Lung microvascular endothelial cell (primary cell): ENCODE data around the gene LINGO4. TPM values are rescaled to one million over a fixed set of nuclear protein-coding genes. Genes with fewer than 3 reads are reported as not detected.
A peak's percentile ranks its signal among the peaks of the same experiment; 100 is the strongest.

Source experiments
- DNase-seq, 2 donors: peaks; one replicate each; pipeline versions ENCODE4 v3.0.0 to v3.0.0-alpha.2; 2010; ENCODE audit warnings: low read depth in 2 of 2
- total RNA-seq: library from RNA; depleted of rRNA; stranded (reverse); fragments of >200 nt; gene quantifications from 2 replicates; pipeline ENCODE4 v1.2.1, GENCODE V29; 2014

Gene LINGO4
- total RNA-seq, 1 donor from 2014 or later: not detected

DNA sequence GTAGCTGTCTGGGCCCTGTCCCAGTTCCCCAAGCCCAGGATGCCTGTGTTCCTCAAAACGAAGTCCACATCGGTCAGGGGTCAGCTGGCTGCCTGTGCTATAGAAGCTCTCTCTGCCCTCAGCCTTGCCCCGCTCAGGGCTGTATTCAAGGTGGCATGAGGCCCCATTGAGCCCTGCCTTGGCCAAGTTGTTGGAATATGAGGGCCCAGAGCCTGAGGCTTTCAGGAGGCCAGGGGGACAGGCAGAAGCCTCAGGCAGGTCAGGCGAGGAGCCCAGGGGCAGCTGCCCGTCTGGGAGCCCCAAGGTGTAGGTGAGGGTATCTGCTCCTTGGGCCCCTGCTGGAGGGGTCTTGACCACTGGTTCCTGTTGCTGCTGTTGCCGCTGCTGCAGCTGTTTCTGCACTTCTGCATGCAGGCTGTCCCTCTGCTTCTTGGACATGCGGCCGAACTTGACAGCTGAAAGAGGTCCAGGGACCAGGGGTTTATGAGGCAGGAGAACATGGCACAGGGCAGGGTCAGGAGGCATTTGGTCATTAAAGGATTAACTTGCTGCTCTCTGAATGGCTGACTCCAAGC lies 9.8 kb upstream of the LINGO4 start:
- no peak for DNase-seq

DNA sequence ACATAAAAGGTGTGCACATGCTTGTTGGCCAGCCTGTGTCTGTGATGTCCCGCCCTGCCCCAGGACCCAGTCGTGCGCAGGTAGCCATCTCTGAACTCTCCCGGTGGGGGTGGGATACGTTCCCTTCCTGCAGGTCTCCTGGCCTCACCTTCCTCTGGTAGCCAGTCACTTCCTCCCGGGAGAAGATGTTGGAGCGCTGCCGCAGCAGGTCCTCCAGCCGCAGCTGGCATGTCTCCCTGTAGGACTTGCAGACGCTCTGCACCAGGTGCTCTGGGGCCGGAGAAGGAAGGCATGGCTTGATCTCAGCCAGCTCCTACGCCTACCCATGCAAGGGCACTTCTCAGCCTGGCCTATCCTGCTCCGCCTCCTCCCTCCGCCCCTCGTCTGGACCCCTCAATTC lies 9.2 kb upstream of the LINGO4 start:
- DNase-seq: no peak

DNA sequence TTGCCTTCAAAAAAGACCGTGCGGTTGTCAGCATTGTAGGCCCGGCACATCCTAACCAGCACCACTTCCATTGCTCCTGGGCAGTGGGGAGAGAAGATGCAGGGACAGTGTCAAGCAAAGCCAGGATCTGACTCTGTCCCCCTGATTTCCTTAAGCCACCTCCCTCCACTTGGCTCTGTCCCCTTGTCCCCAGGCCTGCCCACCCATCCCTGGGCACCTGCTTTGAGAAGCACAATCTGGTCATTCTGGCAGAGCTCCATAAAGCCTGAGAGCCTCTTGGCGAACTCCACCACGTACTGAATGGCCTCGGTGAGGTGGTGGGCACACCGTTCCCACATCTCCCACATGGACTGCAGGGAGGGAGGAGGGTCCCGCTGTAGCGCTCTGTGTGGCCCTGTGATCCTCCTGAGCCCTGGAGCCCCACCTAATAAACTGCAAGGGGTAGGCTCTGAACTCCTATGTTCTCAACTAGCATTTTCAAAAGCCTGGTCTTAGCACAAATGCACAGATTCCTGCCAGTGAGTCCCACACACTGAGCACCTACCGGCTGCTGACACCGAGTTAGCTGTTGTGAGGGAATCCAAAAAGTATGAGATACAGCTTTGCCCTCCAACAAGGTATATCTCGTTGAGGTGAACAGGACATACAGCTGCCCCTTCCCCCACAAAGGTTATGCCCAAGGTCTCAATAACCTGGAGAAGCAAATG lies 8.2 kb upstream of the LINGO4 start:
- DNase-seq: no peak

- no peak for DNase-seq
Measured at GRCh38 chr1:151811181-151811580, 6.0 kb upstream of the LINGO4 start.

GRCh38 chr1:151809985-151810556 lies 4.9 kb upstream of the LINGO4 start:
- no peak for DNase-seq

DNA sequence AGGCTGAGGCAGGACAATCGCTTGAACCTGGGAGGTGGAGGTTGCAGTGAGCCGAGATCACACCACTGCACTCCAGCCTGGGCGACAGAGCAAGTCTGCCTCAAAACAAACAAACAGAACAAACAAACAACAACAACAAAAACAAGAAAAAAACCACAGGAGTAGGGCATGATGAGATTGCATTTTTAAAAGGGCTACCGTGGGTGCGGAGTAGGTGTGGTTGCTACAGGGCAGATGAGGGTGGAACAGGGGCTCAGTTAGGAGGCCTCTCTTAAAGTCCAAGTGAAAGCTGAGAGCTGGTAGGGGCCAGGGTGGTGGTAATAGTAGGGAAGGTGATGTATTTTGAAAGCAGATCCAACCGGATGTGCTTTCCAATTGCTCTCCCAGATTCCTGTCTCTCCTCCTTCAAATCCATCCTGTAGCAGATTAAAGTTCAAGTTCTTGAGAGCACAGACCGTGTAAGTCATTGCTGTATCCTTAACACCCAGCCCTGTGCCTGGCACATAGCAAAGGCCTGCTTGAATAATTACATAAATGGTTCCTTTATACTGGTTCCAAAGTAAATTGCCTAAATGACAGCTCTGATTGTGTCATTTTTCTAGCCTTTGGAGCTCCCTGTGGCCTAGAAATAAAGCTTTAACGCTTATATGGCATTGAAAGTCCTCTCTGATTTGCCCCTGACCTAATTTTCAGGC lies 4.2 kb upstream of the LINGO4 start:
- no peak for DNase-seq

- DNase-seq: no peak
Measured at GRCh38 chr1:151807766-151808165, 2.5 kb upstream of the LINGO4 start.

- DNase-seq: no peak
Measured at GRCh38 chr1:151807131-151807530, 1.9 kb upstream of the LINGO4 start.

GRCh38 chr1:151806170-151806569 lies 951 bp upstream of the LINGO4 start:
- no peak for DNase-seq

DNA sequence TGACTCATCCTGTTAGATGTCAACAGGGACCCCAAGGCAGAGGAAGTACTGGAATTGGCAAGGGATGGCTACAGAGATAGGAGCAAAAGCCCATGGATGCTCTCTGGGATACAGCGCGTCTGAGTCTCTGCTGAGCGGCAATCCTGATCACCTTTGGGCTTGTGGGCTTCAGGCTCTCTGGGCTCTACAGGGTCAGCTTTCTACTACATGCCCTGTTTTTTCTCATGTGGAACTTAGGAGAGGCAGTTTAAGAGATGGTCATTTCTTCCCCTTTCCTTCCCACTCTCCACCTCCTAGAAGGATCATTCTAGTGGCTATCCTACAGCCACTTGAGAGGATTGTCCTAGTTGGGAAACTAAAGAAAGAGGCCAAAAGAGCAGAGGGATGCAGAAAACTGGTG lies 1.3 kb downstream of the LINGO4 start:
- no peak for DNase-seq

GRCh38 chr1:151803164-151803563 lies 2.1 kb downstream of the LINGO4 start:
- no peak for DNase-seq

- DNase-seq: no peak
Measured at GRCh38 chr1:151802372-151802771, 2.8 kb downstream of the LINGO4 start.

DNA sequence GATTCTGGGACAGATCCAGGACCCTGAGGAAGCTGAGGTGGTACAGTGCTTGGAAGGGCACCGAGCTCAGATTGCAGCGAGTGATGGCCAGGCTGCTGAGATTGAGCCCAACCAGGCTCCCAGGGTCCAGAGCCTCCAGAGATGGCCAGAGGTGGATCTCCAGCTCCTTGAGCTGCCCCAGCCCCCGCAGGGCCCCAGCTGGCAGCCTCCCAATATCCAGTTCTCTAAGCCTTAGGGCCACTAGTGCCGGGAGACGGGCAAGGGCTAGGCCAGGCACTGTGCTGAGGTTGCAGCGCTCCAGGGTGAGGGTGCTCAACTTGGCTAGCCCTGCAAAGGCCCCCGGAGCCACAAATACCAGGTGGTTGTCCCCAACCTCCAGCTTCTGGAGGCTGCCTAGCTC lies 3.4 kb downstream of the LINGO4 start:
- no peak for DNase-seq

DNA sequence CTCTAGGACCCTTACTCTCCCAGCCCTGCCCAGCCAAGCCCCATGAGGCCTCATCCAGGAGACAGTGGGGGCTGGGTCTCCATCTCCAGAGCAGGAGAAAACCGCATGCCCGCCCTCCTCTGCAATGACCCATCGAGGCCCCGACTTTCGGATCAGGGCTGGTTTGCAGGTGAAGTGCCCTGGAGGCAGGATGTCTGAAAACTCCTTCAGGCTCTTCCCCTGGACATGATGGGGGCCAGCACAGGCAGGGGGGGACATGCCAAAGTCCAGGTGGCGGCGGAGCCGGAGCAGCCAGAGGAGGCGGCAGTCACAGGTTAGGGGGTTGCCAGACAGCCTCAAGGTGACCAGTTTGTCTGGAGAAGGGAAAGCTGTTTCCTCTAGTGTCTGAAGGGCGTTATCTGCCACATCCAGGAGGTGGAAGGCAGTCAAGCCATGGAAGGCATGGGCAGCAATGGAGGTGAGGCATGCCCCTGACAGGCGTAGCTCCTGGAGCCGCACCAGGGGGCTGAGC lies 3.9 kb downstream of the LINGO4 start:
- DNase-seq: no peak

DNA sequence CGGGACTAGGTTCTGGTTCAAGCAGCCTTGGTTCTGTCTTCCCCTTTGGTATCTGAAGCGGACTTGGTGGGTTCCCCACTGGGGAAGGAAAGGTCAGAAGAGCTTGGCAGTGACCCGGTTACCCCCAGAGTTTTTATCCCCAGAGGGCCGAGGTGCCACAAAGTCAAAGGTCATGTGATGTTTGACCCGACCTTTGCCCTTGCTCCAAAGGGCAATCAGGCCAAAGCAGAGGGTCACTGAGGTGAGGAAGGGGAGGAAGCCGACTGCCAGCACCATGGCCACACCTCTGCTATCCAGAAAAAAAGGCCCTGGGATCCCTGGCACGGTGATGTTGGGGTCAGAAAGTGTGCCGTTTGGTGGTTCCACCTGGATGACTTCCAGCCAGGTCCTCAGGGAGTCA lies 4.4 kb downstream of the LINGO4 start:
- DNase-seq: no peak

GRCh38 chr1:151799179-151800022 lies 5.8 kb downstream of the LINGO4 start:
- no peak for DNase-seq

DNA sequence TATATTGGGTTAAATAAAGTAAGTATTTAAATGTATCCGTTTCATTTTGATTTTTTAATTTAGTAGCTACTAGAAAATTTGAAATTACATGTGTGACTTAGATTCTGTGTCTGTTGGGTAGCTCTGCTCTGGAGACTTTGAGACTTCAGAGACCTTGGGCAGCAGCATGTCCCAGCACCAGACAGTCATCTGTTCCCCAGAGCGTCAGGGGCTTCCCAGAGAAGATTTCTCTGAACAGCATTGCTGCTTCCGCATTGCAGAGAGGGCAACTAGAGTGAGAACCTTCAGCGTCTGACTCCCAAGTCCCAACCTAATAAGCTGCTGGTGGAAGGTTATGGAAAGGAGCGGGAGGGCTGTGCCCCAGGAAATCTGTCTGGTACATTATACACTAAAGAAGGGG lies 6.6 kb downstream of the LINGO4 start:
- DNase-seq: no peak

DNA sequence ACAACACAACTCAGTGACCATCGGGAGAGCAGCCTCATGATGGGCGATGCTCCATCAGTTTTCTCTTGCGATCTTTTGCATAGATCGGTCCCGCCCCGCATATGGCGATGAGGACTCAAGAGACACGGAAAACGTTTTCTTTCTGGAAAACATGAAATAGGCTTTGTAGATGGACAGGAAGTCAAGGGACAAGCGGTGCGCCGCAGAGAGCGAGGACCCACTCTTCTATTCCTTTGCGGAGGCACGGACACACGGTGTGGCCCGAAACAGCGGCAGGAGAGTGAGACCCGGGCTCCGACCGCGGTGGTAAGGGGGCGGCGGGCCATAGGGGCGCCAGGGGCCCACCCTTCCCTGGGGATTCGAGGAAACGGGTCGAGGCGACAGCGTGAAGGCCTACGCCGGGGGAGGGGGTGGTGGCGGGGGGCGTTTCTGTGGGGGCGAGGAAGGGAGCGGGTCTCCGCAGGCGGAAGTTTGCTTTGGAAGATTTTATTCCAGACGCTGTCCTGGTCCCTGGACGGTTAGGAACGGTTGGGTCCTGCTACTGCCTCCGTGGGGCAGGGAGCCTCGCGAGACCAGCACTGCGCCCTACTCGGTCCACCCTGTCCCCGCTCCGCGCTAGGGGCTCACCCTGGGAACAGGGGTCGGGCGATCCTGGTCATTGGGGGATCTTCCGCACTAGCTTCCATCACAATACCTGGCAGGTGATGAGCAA lies 14.1 kb downstream of the LINGO4 start:
- DNase-seq: peak; percentile 39 to 43

DNA sequence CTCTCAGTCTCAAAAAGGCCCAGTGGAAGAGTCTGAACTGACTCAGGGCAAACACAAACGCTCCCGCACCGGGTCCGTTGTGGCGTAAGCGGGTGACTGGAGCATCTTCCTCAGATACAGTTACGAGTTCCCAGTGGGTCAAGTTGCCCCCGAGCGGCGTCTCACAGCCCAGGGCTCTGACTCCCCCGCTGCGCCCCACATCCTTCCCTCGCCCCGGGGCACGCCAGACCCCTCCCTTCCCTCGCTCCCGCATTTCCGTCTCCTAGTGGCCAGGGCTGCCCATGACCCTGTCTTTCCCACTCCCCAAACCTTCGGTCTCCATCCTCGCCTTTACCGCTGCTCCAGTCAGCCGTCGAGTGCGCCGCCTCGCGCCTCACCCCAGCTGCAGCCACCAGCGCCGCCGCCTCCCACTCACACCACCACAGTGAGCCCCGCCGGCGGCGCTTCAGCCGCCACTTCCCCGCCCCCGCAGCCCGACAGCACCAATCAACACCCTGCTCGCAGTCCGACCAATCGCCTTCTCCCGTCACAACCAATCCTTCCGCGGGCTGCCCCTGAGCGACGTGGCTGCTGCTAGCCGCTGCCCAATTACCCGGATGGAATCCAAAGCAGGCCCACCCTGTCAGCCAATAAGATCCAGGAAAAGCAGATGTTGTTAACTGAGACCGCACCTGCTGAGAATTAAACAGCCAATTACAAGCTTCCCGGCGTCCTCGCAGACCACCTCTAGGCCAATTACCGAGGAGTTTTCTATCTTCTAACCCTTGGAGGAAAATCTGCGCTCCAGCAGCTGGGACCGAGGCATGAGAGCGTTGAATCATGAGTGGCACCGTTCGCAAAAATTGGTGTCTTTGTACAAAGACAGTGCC lies 14.9 kb downstream of the LINGO4 start, which contains the start of gene TDRKH:
TDRKH (minus strand) TSS at position 430 of the 869 bp plus-strand sequence. CDS start 7,478 bp downstream, outside the sequence.
- DNase-seq: peak; percentile 100

DNA sequence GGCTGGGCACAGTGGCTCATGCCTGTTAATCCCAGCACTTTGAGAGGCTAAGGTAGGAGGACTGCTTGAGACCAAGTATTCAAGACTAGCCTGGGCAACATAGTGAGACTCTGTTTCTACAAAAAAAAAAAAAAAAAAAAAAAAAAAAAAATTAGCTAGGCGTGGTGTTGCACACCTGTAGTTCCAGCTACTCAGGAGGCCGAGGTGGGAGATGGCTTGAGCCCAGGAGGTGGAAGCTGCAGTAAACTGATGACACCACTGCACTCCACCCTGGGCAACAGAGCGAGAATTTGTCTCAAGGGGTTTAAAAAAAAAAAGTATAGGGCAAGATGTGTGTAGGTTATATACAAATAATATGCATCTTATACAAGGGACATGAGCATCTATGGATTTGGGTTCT lies 17.5 kb downstream of the LINGO4 start:
- no peak for DNase-seq
